ENCODE measurements around the gene GLCE.

GRCh38 chr15:69219690-69220089, 59.3 kb downstream of the GLCE start:
- no peak for TF ChIP-seq CTCF (IDR thresholded peaks at IDR 0.05; ENCODE audit: low read length)
- TF ChIP-seq EZH2 (IDR thresholded peaks at IDR 0.05; ENCODE audit: borderline replicate concordance, low read length), result no peak
